Thyroid gland (tissue), 4 donors: ENCODE measurements around the gene ST3GAL3. TPM values are rescaled to one million over a fixed set of nuclear protein-coding genes. Genes with fewer than 3 reads are reported as not detected.

Source experiments
- DNase-seq, 2 donors: peaks; one replicate each; pipeline ENCODE4 v3.0.0-alpha.2; 2019
- H3K27ac ChIP-seq, 3 donors: fragments of 200-600 bp; sonication (generic); 1 replicate in 2 of 3; 2 replicates in 1 of 3; pipeline ENCODE4 v1.5.1; 2016 to 2019; ENCODE audit warnings: mild to moderate bottlenecking in 1 of 3, moderate library complexity in 1 of 3
- H3K27me3 ChIP-seq: fragments of 200-600 bp; sonication (generic); one replicate; pipeline ENCODE4 v1.5.1; 2019
- H3K36me3 ChIP-seq, 2 donors: fragments of 200-600 bp; sonication (generic); one replicate each; pipeline ENCODE4 v1.5.1; 2016 to 2019
- H3K4me1 ChIP-seq, 2 donors: fragments of 200-600 bp; sonication (generic); one replicate each; pipeline ENCODE4 v1.5.1; 2017 to 2019
- H3K4me3 ChIP-seq, 3 donors: fragments of 200-600 bp; sonication (generic); replicated peaks in 1 of 3; 1 replicate in 2 of 3; 2 replicates in 1 of 3; pipeline ENCODE4 v1.5.1; 2016; ENCODE audit warnings: mild to moderate bottlenecking in 1 of 3
- H3K9me3 ChIP-seq: fragments of 200-600 bp; sonication (generic); one replicate; pipeline ENCODE4 v1.5.1; 2017
- POLR2A ChIP-seq, 2 donors: fragments of 450-650 bp; IDR thresholded peaks; one replicate each; pipeline ENCODE4 v1.6.1; 2017; ENCODE audit warnings: antibody characterized with exemption in 2 of 2, mild to moderate bottlenecking in 2 of 2, moderate library complexity in 1 of 2
- WGBS, 2 donors: methylation state at CpG; one replicate each; pipeline ENCODE4 v1.1.5; 2017; 5-methylcytosine and 5-hydroxymethylcytosine counted together
- intact Hi-C: fragments of 100-400 bp; cut with DNase I; formaldehyde crosslinking; loops from one replicate; pipeline ENCODE4 v1.15.1; 2023
- total RNA-seq, 4 donors: library from RNA; depleted of rRNA; stranded (reverse); fragments of >200 nt; gene quantifications; one replicate each; pipeline ENCODE4 v1.2.3, GENCODE V29; 2016
- TF ChIP-seq, protein P1 (sequence below), 6 experiments: fragments of 200-600 bp in 3 of 6; fragments of 450-650 bp in 3 of 6; sonication (generic) in 3 of 6; IDR thresholded peaks; one replicate each; pipeline ENCODE4 v1.5.1; 2016 to 2019; ENCODE audit warnings: antibody characterized with exemption in 6 of 6, mild to moderate bottlenecking in 2 of 6, inconsistent platforms in 1 of 6, moderate library complexity in 1 of 6

Gene ST3GAL3
- total RNA-seq, 4 donors from 2014 or later = 12.1 to 17.7 (median 14.3) TPM

GRCh38 chr1:43963006-43963405 lies 255.7 kb downstream of the ST3GAL3 start:
- Histone ChIP-seq H3K27ac (no peak overlapping the region), H3K4me3 (no peak overlapping the region), H3K36me3 (peaks cover 12 to 22% of the 10 kb centered on the region in 2 donors), H3K27me3 (no peaks in the 10 kb centered on the region), H3K9me3 (no peaks in the 10 kb centered on the region), H3K4me1 (no peaks in the 10 kb centered on the region)
- 90 to 97% methylated on average over 3 of the region's 3 CpGs for WGBS, 2 donors
- TF ChIP-seq POLR2A (IDR thresholded peaks at IDR 0.05) = no peak
- TF ChIP-seq, protein P1, sequence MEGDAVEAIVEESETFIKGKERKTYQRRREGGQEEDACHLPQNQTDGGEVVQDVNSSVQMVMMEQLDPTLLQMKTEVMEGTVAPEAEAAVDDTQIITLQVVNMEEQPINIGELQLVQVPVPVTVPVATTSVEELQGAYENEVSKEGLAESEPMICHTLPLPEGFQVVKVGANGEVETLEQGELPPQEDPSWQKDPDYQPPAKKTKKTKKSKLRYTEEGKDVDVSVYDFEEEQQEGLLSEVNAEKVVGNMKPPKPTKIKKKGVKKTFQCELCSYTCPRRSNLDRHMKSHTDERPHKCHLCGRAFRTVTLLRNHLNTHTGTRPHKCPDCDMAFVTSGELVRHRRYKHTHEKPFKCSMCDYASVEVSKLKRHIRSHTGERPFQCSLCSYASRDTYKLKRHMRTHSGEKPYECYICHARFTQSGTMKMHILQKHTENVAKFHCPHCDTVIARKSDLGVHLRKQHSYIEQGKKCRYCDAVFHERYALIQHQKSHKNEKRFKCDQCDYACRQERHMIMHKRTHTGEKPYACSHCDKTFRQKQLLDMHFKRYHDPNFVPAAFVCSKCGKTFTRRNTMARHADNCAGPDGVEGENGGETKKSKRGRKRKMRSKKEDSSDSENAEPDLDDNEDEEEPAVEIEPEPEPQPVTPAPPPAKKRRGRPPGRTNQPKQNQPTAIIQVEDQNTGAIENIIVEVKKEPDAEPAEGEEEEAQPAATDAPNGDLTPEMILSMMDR (IDR thresholded peaks at IDR 0.05) = no peak
- intact Hi-C loops = no loop called here
- no peak for DNase-seq

- Histone ChIP-seq H3K27ac (no peak overlapping the region), H3K4me3 (no peak overlapping the region), H3K4me1 (no peaks in the 10 kb centered on the region), H3K36me3 (peaks cover 8 to 15% of the 10 kb centered on the region in 2 donors), H3K27me3 (no peaks in the 10 kb centered on the region), H3K9me3 (no peaks in the 10 kb centered on the region)
- 84 to 87% methylated on average over 5 of the region's 5 CpGs for WGBS, 2 donors
- intact Hi-C loops = no loop called here
- TF ChIP-seq, protein P1 (IDR thresholded peaks at IDR 0.05) = no peak
- TF ChIP-seq POLR2A (IDR thresholded peaks at IDR 0.05) = no peak
- DNase-seq = no peak
These were observed 256.6 kb downstream of the ST3GAL3 start for GRCh38 chr1:43963890-43964289.

GRCh38 chr1:43965316-43965715 lies 258.0 kb downstream of the ST3GAL3 start:
- TF ChIP-seq, protein P1 (IDR thresholded peaks at IDR 0.05) = no peak
- no peak for TF ChIP-seq POLR2A (IDR thresholded peaks at IDR 0.05)
- Histone ChIP-seq H3K4me3 (no peak overlapping the region), H3K4me1 (peaks cover 2% of the 10 kb centered on the region in 2 donors), H3K36me3 (peaks cover 8 to 13% of the 10 kb centered on the region in 2 donors), H3K9me3 (no peaks in the 10 kb centered on the region), H3K27ac (no peak overlapping the region), H3K27me3 (no peaks in the 10 kb centered on the region)
- WGBS, 2 donors = 92 to 94% methylated on average over 2 to 3 of the region's 3 CpGs
- intact Hi-C loops = no loop called here
- no peak for DNase-seq

- TF ChIP-seq, protein P1 (IDR thresholded peaks at IDR 0.05) = no peak
- TF ChIP-seq POLR2A (IDR thresholded peaks at IDR 0.05) = no peak
- Histone ChIP-seq H3K4me3 (no peak overlapping the region), H3K27ac (no peak overlapping the region), H3K4me1 (peaks cover 5 to 11% of the 10 kb centered on the region in 2 donors), H3K9me3 (no peaks in the 10 kb centered on the region), H3K36me3 (peaks cover 0 to 4% of the 10 kb centered on the region in 2 donors), H3K27me3 (no peaks in the 10 kb centered on the region)
- intact Hi-C loops = no loop called here
- no peak for DNase-seq
- 83 to 87% methylated on average over 6 of the region's 6 CpGs for WGBS, 2 donors
These were observed 261.1 kb downstream of the ST3GAL3 start for GRCh38 chr1:43968348-43968948.

DNA sequence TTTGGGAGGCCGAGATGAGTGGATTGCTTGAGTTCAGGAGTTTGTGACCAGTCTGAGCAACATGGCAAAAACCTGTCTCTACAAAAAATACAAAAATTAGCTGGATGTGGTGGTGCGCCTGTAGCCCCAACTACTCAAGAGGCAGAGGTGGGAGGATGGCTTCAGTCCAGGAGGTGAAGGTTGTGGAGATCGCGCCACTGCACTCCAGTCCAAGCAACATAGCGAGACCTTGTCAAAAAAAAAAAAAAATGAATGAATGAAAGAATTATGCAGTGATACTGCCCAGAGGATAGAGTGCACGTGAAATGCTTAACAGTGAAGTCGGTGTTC lies 262.0 kb downstream of the ST3GAL3 start:
- TF ChIP-seq POLR2A (IDR thresholded peaks at IDR 0.05) = no peak
- TF ChIP-seq, protein P1 (IDR thresholded peaks at IDR 0.05) = no peak
- Histone ChIP-seq H3K4me1 (peaks cover 12 to 17% of the 10 kb centered on the region in 2 donors), H3K27ac (no peak overlapping the region), H3K9me3 (no peaks in the 10 kb centered on the region), H3K4me3 (no peak overlapping the region), H3K36me3 (peaks cover 0 to 4% of the 10 kb centered on the region in 2 donors), H3K27me3 (no peaks in the 10 kb centered on the region)
- no peak for DNase-seq
- 46 to 56% methylated on average over 7 of the region's 7 CpGs for WGBS, 2 donors
- intact Hi-C loops = no loop called here
